ENCODE data around the gene PLEK2.
"Not testable (repeated sequence)": the region's sequence is repeated elsewhere in the genome, so short reads cannot be mapped to it uniquely, and the experiment has no call there.

Gene PLEK2

GRCh38 chr14:67428501-67429031, 16.6 kb upstream of the PLEK2 start:
- peak; percentile 56 for DNase-seq (ENCODE audit: low spot score)

- DNase-seq (ENCODE audit: low spot score) = peak; percentile 80
Observed at GRCh38 chr14:67426983-67427606, 15.1 kb upstream of the PLEK2 start.

DNA sequence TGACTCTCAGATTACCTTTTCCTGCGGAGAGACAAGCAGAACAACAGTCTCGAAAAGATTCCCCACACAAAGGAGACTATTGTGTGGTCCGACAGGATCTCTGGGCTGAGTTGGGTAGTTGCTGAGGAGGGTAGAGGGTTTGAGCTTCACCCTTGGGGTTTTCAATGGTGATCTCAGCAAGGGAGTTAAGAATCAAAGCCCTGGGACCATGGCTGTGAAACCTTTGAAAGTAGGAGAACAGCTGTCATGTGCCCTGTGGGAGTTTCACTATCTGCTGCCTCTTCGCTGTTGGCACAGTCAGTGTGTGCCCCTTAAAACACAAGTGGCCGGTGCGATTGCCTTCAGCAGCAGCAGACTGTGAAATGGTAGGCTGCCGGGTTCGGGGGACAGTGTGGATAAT, 14.2 kb upstream of the PLEK2 start:
- no peak for DNase-seq (ENCODE audit: low spot score)

GRCh38 chr14:67425608-67426007, 13.6 kb upstream of the PLEK2 start:
- DNase-seq (ENCODE audit: low spot score) = no peak

DNA sequence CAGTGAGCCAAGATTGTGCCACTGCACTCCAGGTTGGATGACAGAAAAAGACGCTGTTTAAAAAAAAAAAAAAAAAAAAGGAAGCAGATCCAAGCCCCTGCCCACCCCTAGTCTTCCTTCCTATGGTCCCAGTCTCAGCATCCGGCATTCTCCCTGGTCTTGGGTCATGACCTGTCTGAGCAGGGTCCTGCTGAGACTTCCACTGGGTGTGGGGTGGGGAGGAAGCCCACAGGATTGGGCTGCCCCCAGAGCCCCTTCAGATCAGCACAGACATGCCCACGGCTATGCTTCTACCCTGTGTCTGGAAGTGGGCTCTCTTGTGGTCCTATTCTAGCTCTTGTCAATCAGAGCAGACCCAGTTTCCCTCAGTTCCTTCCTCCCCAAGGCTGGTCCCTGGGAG, 12.6 kb upstream of the PLEK2 start:
- no peak for DNase-seq (ENCODE audit: low spot score)

DNA sequence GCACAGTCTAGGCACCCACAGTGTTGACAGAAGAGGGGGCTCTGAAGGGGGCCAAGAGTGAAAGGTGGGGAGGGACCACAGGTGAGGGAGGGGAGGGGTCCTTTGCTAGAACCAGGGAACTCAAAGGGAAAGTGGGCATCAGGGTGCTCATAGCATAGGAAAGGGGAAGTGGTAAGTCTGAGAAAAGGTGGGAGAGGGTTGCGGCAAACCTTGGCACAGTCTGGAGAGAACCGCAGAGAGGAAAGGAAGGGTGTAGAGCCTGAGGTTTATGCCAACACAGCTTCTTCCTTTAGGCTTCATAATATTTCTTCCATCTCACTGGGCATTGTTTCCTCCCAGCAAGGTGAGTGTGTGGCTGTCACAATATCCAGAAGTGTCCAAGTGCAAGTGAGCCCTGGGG, 11.5 kb upstream of the PLEK2 start:
- DNase-seq (ENCODE audit: low spot score) = no peak

DNA sequence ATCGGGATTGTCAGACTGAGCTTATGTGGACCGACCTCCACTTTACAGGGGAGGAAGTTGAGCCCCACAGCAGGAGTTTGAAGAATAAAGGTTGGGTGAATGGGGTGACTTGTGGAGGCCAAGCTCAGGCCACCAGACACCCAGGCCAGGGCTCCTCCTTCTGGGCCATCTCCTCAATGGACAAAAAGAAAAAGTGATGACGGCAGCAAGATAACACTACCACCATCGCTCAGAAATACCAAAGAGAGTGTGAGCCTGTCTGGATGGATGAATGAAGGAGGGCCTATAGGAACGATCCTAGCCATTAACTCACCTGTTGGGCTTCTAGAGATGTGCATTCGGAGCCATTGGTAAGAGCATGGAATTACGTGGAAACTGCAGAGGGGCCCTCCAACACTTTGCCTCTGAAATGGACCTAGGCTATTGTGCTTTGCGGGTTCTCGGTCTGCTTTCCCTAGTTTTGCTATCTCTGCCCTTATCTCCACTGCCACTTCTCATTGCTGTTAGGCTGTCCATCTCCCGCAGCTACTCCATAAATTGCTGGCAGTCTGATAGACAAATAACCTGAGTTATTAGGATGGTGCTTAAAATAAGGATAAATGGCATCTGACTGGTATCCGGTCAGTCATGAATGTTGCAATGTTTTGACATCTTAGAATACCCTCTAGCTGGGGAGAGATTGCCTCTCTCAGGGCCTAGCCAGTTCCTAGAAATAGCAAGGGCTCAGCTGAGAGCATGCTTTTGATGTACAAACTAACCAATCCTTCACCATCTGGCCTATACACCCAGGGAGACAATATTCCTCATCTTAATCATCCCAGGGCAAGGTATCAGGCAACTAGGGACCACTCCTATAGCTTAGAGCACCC, 9.6 kb upstream of the PLEK2 start:
- no peak for DNase-seq (ENCODE audit: low spot score)

DNA sequence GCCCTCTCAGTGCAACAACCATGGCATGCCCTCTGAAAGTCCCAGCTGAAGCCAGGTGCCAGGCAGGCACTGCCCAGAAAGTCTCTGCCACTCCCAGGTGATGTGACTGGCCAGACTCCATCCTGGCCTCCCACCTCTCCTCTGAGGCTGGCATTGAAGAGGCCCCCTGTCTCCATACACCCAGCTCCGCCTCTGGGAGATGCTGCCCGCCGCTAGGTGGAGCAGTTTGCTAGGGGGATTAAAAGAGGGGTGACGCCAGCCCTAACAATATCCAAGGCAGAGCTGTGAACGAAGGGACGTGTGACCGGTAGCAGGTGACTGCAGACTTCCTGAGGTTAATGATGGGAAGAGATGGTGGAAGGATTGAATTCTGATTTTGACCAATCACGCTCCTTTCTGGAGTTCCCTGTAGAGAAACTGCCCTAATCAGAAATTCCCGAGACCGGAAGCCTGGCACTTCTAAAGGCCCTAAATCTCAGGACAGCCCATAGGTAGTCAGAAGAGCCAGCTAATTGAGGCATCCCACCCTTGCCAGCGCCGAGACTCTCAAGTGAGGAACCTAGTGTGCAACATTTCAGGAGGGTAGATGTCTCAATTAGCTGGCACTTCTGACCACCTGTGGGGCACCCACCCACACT, 8.3 kb upstream of the PLEK2 start:
- no peak for DNase-seq (ENCODE audit: low spot score)

GRCh38 chr14:67418401-67419191, 6.6 kb upstream of the PLEK2 start:
- peak; percentile 38 for DNase-seq (ENCODE audit: low spot score)

GRCh38 chr14:67417633-67418032, 5.7 kb upstream of the PLEK2 start:
- no peak for DNase-seq (ENCODE audit: low spot score)

- DNase-seq (ENCODE audit: low spot score) = no peak
Observed at GRCh38 chr14:67416810-67417209, 4.8 kb upstream of the PLEK2 start.

DNA sequence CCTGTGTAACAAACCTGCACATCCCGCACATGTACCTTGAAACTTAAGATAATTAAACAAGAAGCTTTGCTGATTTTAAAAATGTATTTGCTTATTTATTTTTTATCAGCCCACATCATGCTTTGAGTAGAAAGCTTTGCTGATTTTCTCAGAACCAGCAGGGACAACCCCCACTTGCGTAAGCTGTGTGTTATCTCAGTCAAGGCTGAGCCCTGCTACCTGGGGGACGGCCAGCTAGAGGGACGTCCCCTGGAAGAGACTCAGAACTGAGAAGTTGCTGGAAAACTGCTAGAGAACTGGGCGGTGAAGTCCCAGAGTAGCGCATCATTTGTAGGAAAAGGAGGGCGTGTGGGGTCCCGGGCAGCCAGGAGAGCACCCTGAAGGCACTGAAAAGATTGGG, 4.1 kb upstream of the PLEK2 start:
- no peak for DNase-seq (ENCODE audit: low spot score)

GRCh38 chr14:67415610-67416009, 3.6 kb upstream of the PLEK2 start:
- not testable (repeated sequence) for DNase-seq (ENCODE audit: low spot score)

- peak; percentile 98 for DNase-seq (ENCODE audit: low spot score)
Observed at GRCh38 chr14:67413806-67414769, 2.1 kb upstream of the PLEK2 start.

- no peak for DNase-seq (ENCODE audit: low spot score)
Observed at GRCh38 chr14:67411370-67411769, 595 bp downstream of the PLEK2 start.

- DNase-seq (ENCODE audit: low spot score) = no peak
Observed at GRCh38 chr14:67410313-67410712, 1.7 kb downstream of the PLEK2 start.

DNA sequence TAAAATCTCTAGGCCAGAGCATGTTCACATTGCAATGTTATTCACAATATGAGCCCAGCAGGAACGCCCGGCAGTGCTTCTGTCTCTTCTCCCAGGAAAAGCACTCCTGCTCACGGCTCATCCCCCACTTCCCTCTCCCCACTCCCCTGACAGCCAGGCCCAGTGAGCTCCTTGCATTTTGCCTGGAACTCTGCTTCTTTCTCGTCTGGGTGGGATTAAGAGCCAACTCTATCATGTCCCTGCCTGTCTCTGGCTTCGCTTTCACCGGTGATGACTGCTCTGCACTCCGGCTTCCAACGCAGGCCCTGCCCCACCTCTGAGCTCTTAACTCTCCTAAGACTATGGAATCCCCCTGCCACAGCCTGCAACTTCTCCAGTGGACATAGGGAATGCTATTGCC, 2.5 kb downstream of the PLEK2 start:
- no peak for DNase-seq (ENCODE audit: low spot score)

- DNase-seq (ENCODE audit: low spot score) = not testable (repeated sequence)
Observed at GRCh38 chr14:67408122-67408801, 3.7 kb downstream of the PLEK2 start.

GRCh38 chr14:67405771-67406170, 6.2 kb downstream of the PLEK2 start:
- DNase-seq (ENCODE audit: low spot score) = no peak

GRCh38 chr14:67400434-67400833, 11.5 kb downstream of the PLEK2 start:
- DNase-seq (ENCODE audit: low spot score) = no peak
